Measurements from ENCODE around the gene HUNK. TPM values are rescaled to one million over a fixed set of nuclear protein-coding genes. Genes with fewer than 3 reads are reported as not detected.

The HUNK gene
- total RNA-seq, 1 experiment from 2014 or later = 2.1 TPM

DNA sequence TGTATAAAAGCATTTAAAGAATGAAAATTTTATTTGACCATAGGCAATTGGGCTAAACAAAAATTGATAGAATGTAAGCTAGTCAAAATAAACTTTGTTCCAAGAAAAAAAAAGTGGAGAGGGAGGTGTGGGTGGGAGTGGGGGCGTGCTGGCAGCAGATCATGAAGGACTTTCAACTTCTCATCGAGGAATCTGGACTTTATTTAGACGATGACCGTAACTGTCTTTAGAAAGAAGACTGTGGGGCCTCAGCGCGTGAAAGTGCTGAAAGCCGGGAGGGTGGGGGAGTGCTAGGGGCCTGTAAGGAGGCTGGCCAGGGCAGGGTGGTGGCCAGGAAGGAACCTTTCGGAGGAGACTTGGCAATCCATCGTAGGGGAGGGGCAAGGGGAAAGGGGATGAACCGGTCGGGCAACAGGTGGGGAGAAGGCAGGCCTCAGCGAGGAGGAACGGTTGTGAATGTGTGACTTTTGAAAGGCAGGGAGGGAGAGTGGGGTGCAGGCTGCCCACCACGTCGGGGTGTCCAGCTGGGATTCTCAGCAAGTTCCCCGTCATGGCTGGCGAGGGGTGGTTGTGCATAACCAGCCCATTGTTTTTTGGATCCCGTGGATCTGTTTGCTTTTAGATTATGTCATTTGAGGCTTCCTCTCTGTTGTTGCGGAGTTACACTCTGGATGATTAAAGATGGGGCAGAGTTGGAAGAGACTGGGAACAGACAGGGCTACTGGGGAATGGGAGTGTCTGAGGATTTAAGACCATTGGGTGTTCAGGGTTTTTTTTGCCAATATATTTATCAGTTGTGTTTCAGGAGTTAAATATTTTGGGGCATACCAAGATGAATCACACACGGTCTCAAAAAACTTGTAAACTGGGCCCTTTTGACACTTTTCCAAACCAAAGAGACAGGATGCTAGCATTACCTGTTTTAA lies 35.5 kb downstream of the HUNK start:
- no peak overlapping the region for H3K4me3 ChIP-seq (ENCODE audit: low read depth, low read length, poor library complexity, severe bottlenecking)
- H3K9me3 ChIP-seq (ENCODE audit: low read depth, low read length, poor library complexity, severe bottlenecking) = no peaks in the 10 kb centered on the region
- no TSS peak for BruUV-seq (replicated peaks)
- H3K27ac ChIP-seq (ENCODE audit: low read depth, low read length, poor library complexity, severe bottlenecking) = no peak overlapping the region
- H3K36me3 ChIP-seq (ENCODE audit: insufficient read depth, low read length, poor library complexity, severe bottlenecking) = no peaks in the 10 kb centered on the region
- ChIA-PET POLR2A (ENCODE audit: low non-redundant PET) (no interaction called here), CTCF (interaction anchor here (0.6 kb wide), 1 partner anchor 45 kb away, joined by 5 read pairs; no protein-coding TSS in a partner anchor)
- no peak for DNase-seq (ENCODE audit: low spot score)
- H3K4me1 ChIP-seq (ENCODE audit: insufficient read depth, low read length, poor library complexity, severe bottlenecking) = no peaks in the 10 kb centered on the region
- H3K27me3 ChIP-seq (replicated peaks; ENCODE audit: insufficient read depth, low read depth, low read length, poor library complexity) = no peaks in the 10 kb centered on the region
- TF ChIP-seq CTCF (conservative IDR thresholded peaks at IDR 0.05; ENCODE audit: low read depth, low read length) = no peak
- TF ChIP-seq EZH2 (IDR thresholded peaks at IDR 0.05; ENCODE audit: borderline replicate concordance, low read depth, low read length, poor library complexity, severe bottlenecking) = no peak
- intact Hi-C loops (cut with micrococcal nuclease; ENCODE audit: unreplicated experiment) = no loop called here

DNA sequence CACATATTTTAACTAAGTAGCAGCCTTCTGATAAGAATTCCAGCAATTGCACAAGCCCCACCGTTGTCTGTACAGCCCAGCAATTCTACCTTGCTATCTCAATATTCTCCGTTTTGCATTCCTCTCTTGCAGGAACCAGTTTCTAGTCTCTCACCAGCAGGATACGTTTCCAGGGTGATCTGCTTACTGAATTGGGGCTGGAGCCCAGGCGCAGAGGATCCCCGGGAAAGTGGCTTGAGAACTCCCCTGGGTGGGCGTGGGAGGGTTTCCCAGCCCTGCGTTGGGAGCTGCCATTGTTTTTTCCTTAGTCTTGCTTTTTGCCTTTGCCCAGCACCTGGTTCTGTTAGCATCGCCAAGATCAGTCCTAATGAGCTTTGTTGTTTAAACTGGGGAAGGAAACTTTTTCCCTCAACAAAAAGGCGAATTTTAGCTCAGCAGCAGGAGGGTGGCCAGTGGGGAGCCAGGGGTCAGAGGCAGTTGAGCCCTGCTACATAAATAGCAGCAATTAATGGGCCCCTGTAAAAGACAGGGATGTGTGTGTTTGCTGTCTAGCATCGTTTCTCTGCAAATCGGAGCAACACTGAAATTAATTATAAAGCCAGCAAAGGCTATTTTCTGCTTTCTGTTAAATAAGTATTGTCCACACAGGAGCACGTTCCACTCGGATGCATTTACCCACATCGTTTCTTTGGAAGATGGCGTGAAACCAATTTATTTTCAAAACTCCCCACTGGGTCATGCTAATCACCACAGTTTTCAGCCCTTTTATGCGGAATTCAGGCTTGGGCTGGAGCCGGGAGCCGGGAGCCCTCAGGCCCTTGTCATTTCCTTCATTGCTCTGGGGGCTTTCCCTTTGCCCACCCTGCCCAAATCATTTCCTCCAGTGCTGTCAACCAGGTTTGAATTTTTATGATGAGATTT lies 36.6 kb downstream of the HUNK start:
- H3K27me3 ChIP-seq (replicated peaks; ENCODE audit: insufficient read depth, low read depth, low read length, poor library complexity) = no peaks in the 10 kb centered on the region
- no peak for DNase-seq (ENCODE audit: low spot score)
- no peaks in the 10 kb centered on the region for H3K9me3 ChIP-seq (ENCODE audit: low read depth, low read length, poor library complexity, severe bottlenecking)
- CTCF ChIA-PET = no interaction called here
- no peak for TF ChIP-seq EZH2 (IDR thresholded peaks at IDR 0.05; ENCODE audit: borderline replicate concordance, low read depth, low read length, poor library complexity, severe bottlenecking)
- no peak for TF ChIP-seq CTCF (conservative IDR thresholded peaks at IDR 0.05; ENCODE audit: low read depth, low read length)
- H3K36me3 ChIP-seq (ENCODE audit: insufficient read depth, low read length, poor library complexity, severe bottlenecking) = no peaks in the 10 kb centered on the region
- no peak overlapping the region for H3K4me3 ChIP-seq (ENCODE audit: low read depth, low read length, poor library complexity, severe bottlenecking)
- no peaks in the 10 kb centered on the region for H3K4me1 ChIP-seq (ENCODE audit: insufficient read depth, low read length, poor library complexity, severe bottlenecking)
- intact Hi-C loops (cut with micrococcal nuclease; ENCODE audit: unreplicated experiment) = no loop called here
- no peak overlapping the region for H3K27ac ChIP-seq (ENCODE audit: low read depth, low read length, poor library complexity, severe bottlenecking)
- POLR2A ChIA-PET (ENCODE audit: low non-redundant PET) = no interaction called here
- no TSS peak for BruUV-seq (replicated peaks)

DNA sequence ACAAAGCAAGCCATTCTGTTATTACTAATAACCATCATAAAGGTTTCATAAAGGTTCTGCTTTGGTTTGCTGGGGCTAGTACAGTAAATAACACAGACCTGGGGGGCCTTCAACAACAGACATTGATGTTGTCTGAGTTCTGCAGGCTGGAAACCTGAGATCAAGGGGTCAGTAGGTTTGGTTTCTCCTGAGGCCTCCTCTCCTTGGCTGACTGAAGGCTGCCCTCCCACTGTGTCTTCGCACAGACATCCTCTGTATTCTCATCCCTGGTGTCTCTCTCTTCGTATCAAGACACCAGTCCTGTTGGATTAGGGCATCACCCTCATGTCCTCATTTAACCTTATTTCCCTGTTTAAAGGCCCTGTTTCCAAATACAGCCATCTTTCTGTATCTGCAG lies 37.3 kb downstream of the HUNK start:
- no peak overlapping the region for H3K4me3 ChIP-seq (ENCODE audit: low read depth, low read length, poor library complexity, severe bottlenecking)
- TF ChIP-seq EZH2 (IDR thresholded peaks at IDR 0.05; ENCODE audit: borderline replicate concordance, low read depth, low read length, poor library complexity, severe bottlenecking) (no peak), CTCF (conservative IDR thresholded peaks at IDR 0.05; ENCODE audit: low read depth, low read length) (no peak)
- H3K27me3 ChIP-seq (replicated peaks; ENCODE audit: insufficient read depth, low read depth, low read length, poor library complexity) = no peaks in the 10 kb centered on the region
- no peaks in the 10 kb centered on the region for H3K4me1 ChIP-seq (ENCODE audit: insufficient read depth, low read length, poor library complexity, severe bottlenecking)
- H3K36me3 ChIP-seq (ENCODE audit: insufficient read depth, low read length, poor library complexity, severe bottlenecking) = no peaks in the 10 kb centered on the region
- intact Hi-C loops (cut with micrococcal nuclease; ENCODE audit: unreplicated experiment) = no loop called here
- H3K27ac ChIP-seq (ENCODE audit: low read depth, low read length, poor library complexity, severe bottlenecking) = no peak overlapping the region
- ChIA-PET CTCF (no interaction called here), POLR2A (ENCODE audit: low non-redundant PET) (no interaction called here)
- no TSS peak for BruUV-seq (replicated peaks)
- no peaks in the 10 kb centered on the region for H3K9me3 ChIP-seq (ENCODE audit: low read depth, low read length, poor library complexity, severe bottlenecking)
- DNase-seq (ENCODE audit: low spot score) = no peak
